HepG2 (cell line): ENCODE data around the gene PRODH. TPM values are rescaled to one million over a fixed set of nuclear protein-coding genes. Genes with fewer than 3 reads are reported as not detected.

Experiments used
- ATAC-seq: fragments of 200-7000 bp; cut with Tn5 transposase; 3 replicates; pipeline ENCODE4 v1.9.1; 2020; ENCODE audit warnings: mild to moderate bottlenecking, moderate library complexity
- BruUV-seq: library from RNA; stranded (reverse); fragments of 400-500 nt; replicated peaks from 2 replicates; lab custom pipeline; 2021; lab: Mats Ljungman, UMichigan
- CTCF ChIA-PET: fragments of 300-600 bp; formaldehyde crosslinking; extraction: SDS; loops from one replicate; lab custom pipeline; 2021; ENCODE audit warnings: low total read pairs, inconsistent platforms, low intra/inter-chr PET ratio; lab: Yijun Ruan, JAX
- POLR2A ChIA-PET: fragments of 350-600 bp; sonication (Branson Sonifier 250); formaldehyde crosslinking; loops from one replicate; lab custom pipeline; 2020; ENCODE audit warnings: antibody characterized with exemption, inconsistent platforms; lab: Yijun Ruan, JAX
- DNase-seq: peaks from one replicate; pipeline ENCODE4 v3.0.0-alpha.2; 2015; ENCODE audit warnings: low spot score
- FAIRE-seq: peaks from 3 replicates; lab custom pipeline; 2011; peaks lifted over from hg19 to GRCh38; lab: Jason Lieb, UNC
- H2AFZ ChIP-seq: one replicate; pipeline ENCODE4 v1.6.1; 2011; ENCODE audit warnings: low read length, inconsistent platforms
- H3K27ac ChIP-seq: fragments of 300-600 bp; 3 replicates; pipeline ENCODE4 v1.8.0; 2011; ENCODE audit warnings: mixed run types, mild to moderate bottlenecking, mixed read lengths, low read length, inconsistent platforms; ENCODE audit not compliant: insufficient read depth; ENCODE audit errors: extremely low read length
- H3K27me3 ChIP-seq, 2 experiments: fragments of 200-600 bp in 1 of 2; 2 replicates in 1 of 2; 3 replicates in 1 of 2; pipeline versions ENCODE4 v1.6.0 to v1.8.0; 2011; ENCODE audit warnings: low read length in 2 of 2, mild to moderate bottlenecking in 2 of 2, moderate library complexity in 2 of 2, inconsistent platforms in 1 of 2; ENCODE audit not compliant: insufficient read depth in 2 of 2, control insufficient read depth in 1 of 2
- H3K36me3 ChIP-seq, 2 experiments: fragments of 200-600 bp in 1 of 2; replicated peaks in 1 of 2; 2 replicates in 1 of 2; 3 replicates in 1 of 2; pipeline versions ENCODE4 v1.5.1 to v1.8.0; 2011; ENCODE audit warnings: low read length in 2 of 2, inconsistent platforms in 1 of 2; ENCODE audit not compliant: insufficient read depth in 2 of 2, control insufficient read depth in 1 of 2
- H3K4me1 ChIP-seq: 2 replicates; pipeline ENCODE4 v1.5.1; 2012; ENCODE audit warnings: low read length, inconsistent platforms; ENCODE audit not compliant: insufficient read depth
- H3K4me2 ChIP-seq: 2 replicates; pipeline ENCODE4 v1.6.0; 2011; ENCODE audit warnings: low read depth, low read length, inconsistent platforms
- H3K4me3 ChIP-seq, 3 experiments: fragments of 200-600 bp in 1 of 3; sonication (generic), shearing (Covaris generic) in 1 of 3; replicated peaks in 1 of 3; 2 replicates each; pipeline ENCODE4 v1.5.1; 2011 to 2016; ENCODE audit warnings: low read length in 3 of 3, inconsistent platforms in 2 of 3, low read depth in 2 of 3, mild to moderate bottlenecking in 2 of 3, control low read depth in 1 of 3, mixed read lengths in 1 of 3; ENCODE audit not compliant: insufficient read depth in 1 of 3
- H3K79me2 ChIP-seq: one replicate; pipeline ENCODE4 v1.6.1; 2011; ENCODE audit warnings: low read length, inconsistent platforms; ENCODE audit not compliant: insufficient read depth
- H3K9ac ChIP-seq: 2 replicates; pipeline ENCODE4 v1.6.0; 2011; ENCODE audit warnings: mild to moderate bottlenecking, low read depth, low read length, inconsistent platforms; ENCODE audit not compliant: insufficient read depth
- H3K9me3 ChIP-seq: 2 replicates; pipeline ENCODE4 v1.5.1; 2012; ENCODE audit warnings: mild to moderate bottlenecking, low read length
- H4K20me1 ChIP-seq: 2 replicates; pipeline ENCODE4 v1.6.0; 2011; ENCODE audit warnings: inconsistent platforms, mild to moderate bottlenecking, low read length, moderate library complexity; ENCODE audit not compliant: insufficient read depth
- ATF7-NPFF ChIP-seq: sonication (generic); formaldehyde crosslinking; IDR thresholded peaks from 2 replicates; pipeline ENCODE4 v1.8.1; 2023; ENCODE audit warnings: mild to moderate bottlenecking, low read depth, missing genetic modification reagents, moderate library complexity
- ATM ChIP-seq: fragments of 450-650 bp; IDR thresholded peaks from 2 replicates; pipeline ENCODE4 v1.7.1; 2017; ENCODE audit warnings: mild to moderate bottlenecking, borderline replicate concordance
- CBX2 ChIP-seq, 2 experiments: fragments of 200-600 bp in 1 of 2; sonication (generic); formaldehyde crosslinking in 1 of 2; IDR thresholded peaks; 2 replicates each; pipeline versions ENCODE4 v1.7.0 to v1.8.1; 2018 to 2022; ENCODE audit warnings: low read depth in 2 of 2, low read length in 1 of 2, mild to moderate bottlenecking in 1 of 2, missing genetic modification reagents in 1 of 2
- CSRNP1 ChIP-seq: sonication (generic); formaldehyde crosslinking; IDR thresholded peaks from 2 replicates; pipeline ENCODE4 v1.8.1; 2023; ENCODE audit warnings: mild to moderate bottlenecking, missing genetic modification reagents
- KDM5A ChIP-seq: fragments of 200-600 bp; sonication (generic); IDR thresholded peaks from 2 replicates; pipeline ENCODE4 v1.7.0; 2018; ENCODE audit warnings: antibody characterized with exemption, mild to moderate bottlenecking, low read length, borderline replicate concordance
- MLLT10 ChIP-seq: sonication (generic); formaldehyde crosslinking; IDR thresholded peaks from 2 replicates; pipeline ENCODE4 v1.4.0; 2020; ENCODE audit warnings: missing genetic modification reagents
- MNT ChIP-seq: fragments of 450-650 bp; IDR thresholded peaks from 2 replicates; pipeline ENCODE4 v1.6.1; 2016
- NFE2L2 ChIP-seq: fragments of 150-350 bp; IDR thresholded peaks from 2 replicates; pipeline ENCODE4 v1.6.1; 2014; ENCODE audit warnings: low read length
- NR2F2 ChIP-seq: IDR thresholded peaks from 2 replicates; pipeline ENCODE4 v1.6.1; 2012; ENCODE audit warnings: low read depth, inconsistent platforms, borderline replicate concordance
- PHF8 ChIP-seq: sonication (generic); formaldehyde crosslinking; IDR thresholded peaks from 2 replicates; pipeline ENCODE4 v1.5.0; 2020; ENCODE audit warnings: missing genetic modification reagents
- ZBTB14 ChIP-seq: sonication (generic); formaldehyde crosslinking; IDR thresholded peaks from 2 replicates; pipeline ENCODE4 v1.4.0; 2020; ENCODE audit warnings: missing genetic modification reagents
- ZNF225 ChIP-seq: sonication (generic); formaldehyde crosslinking; IDR thresholded peaks from 2 replicates; pipeline ENCODE4 v1.4.0; 2020; ENCODE audit warnings: mild to moderate bottlenecking, missing genetic modification reagents
- ZNF264 ChIP-seq: sonication (generic); formaldehyde crosslinking; IDR thresholded peaks from 2 replicates; pipeline ENCODE4 v1.4.0; 2020; ENCODE audit warnings: missing genetic modification reagents
- ZNF773 ChIP-seq: sonication (generic); formaldehyde crosslinking; IDR thresholded peaks from 2 replicates; pipeline ENCODE4 v1.4.0; 2020; ENCODE audit warnings: missing genetic modification reagents, borderline replicate concordance
- ZNF777 ChIP-seq: sonication (generic); formaldehyde crosslinking; IDR thresholded peaks from 2 replicates; pipeline ENCODE4 v1.4.0; 2020; ENCODE audit warnings: missing genetic modification reagents
- WGBS: methylation state at CpG from one replicate; pipeline ENCODE4 v1.1.6; 2017; ENCODE audit warnings: low lambda C conversion rate; 5-methylcytosine and 5-hydroxymethylcytosine counted together
- in situ Hi-C: cut with HindIII; loops from 2 replicates; pipeline ENCODE4 v1.10.0; 2017; ENCODE audit warnings: low pct_unique_long_range_greater_than_20kb; ENCODE audit not compliant: extremely low pct_ligation_motif_present
- intact Hi-C: fragments of 100-400 bp; cut with micrococcal nuclease; formaldehyde crosslinking; loops from one replicate; pipeline ENCODE4 v1.10.0; 2022; ENCODE audit not compliant: unreplicated experiment
- polyA plus RNA-seq, 8 experiments: library from polyadenylated mRNA; depleted of rRNA in 3 of 8; stranded (reverse) in 7 of 8; unstranded in 1 of 8; fragments of >200 nt; fragmentation: Illumina TruSeq in 4 of 8; extraction: Trizol in 4 of 8; gene quantifications; 2 replicates each; pipeline versions ENCODE4 v1.2.1 to v1.2.3, GENCODE V29; 2011 to 2016; ENCODE audit warnings: low read depth in 4 of 8, missing spikeins in 1 of 8, mixed read lengths in 1 of 8; ENCODE audit not compliant: insufficient read depth in 1 of 8
- total RNA-seq, 5 experiments: library from RNA; depleted of rRNA; stranded (reverse); fragments of >200 nt; fragmentation: Illumina TruSeq; extraction: Trizol; gene quantifications; 2 replicates each; pipeline ENCODE4 v1.2.3, GENCODE V29; 2016; ENCODE audit warnings: low read depth in 1 of 5

PRODH gene
- total and polyA plus RNA-seq, 2 of the 13 experiments (the other 11 are each of a cell fraction or from before 2014, with no cell fraction given): 0.29 to 0.30 TPM

GRCh38 chr22:18933914-18934313, 2.2 kb downstream of the PRODH start:
- WGBS: no CpG with 5 or more reads among the region's 7 CpGs
- Histone ChIP-seq H3K9ac (no peak overlapping the region), H3K9me3 (no peaks in the 10 kb centered on the region), H3K79me2 (no peaks in the 10 kb centered on the region), H3K4me2 (no peak overlapping the region), H3K4me1 (no peaks in the 10 kb centered on the region), H3K27ac (no peak overlapping the region), H2AFZ (no peak overlapping the region), H3K27me3 (no peaks in the 10 kb centered on the region), H3K36me3 (no peaks in the 10 kb centered on the region), H3K4me3 (no peak overlapping the region), H4K20me1 (no peaks in the 10 kb centered on the region)
- BruUV-seq: no TSS peak
- ATAC-seq (peak; percentile 36; the same call in 2 of the 3 replicates), FAIRE-seq (no peak), DNase-seq (no peak)
- intact Hi-C loops: no loop called here
- CTCF ChIA-PET: no interaction called here
- TF ChIP-seq ZBTB14 (CRISPR knock-in tag) (no peak), ZNF225 (CRISPR knock-in tag) (no peak), NR2F2 (no peak), NFE2L2 (no peak), ATF7-NPFF (CRISPR knock-in tag) (no peak), KDM5A (no peak)
- in situ Hi-C loops: no loop called here
- POLR2A ChIA-PET: no interaction called here

GRCh38 chr22:18931905-18932652, 4.0 kb downstream of the PRODH start:
- Histone ChIP-seq H3K4me1 (no peaks in the 10 kb centered on the region), H3K4me3 (no peak overlapping the region), H3K9ac (no peak overlapping the region), H3K4me2 (no peak overlapping the region), H3K27me3 (no peaks in the 10 kb centered on the region), H3K27ac (no peak overlapping the region), H3K9me3 (no peaks in the 10 kb centered on the region), H4K20me1 (no peaks in the 10 kb centered on the region), H3K79me2 (no peaks in the 10 kb centered on the region), H2AFZ (no peak overlapping the region), H3K36me3 (no peaks in the 10 kb centered on the region)
- no TSS peak for BruUV-seq
- in situ Hi-C loops (no loop called here), intact Hi-C loops (no loop called here)
- ATAC-seq (no peak), FAIRE-seq (no peak), DNase-seq (no peak)
- ChIA-PET CTCF (no interaction called here), POLR2A (no interaction called here)
- WGBS: no CpG with 5 or more reads among the region's 16 CpGs
- TF ChIP-seq MNT: no peak
- no peak for TF ChIP-seq ZNF777 (CRISPR knock-in tag)
- no peak for TF ChIP-seq ZNF264 (CRISPR knock-in tag)
- TF ChIP-seq ATM: no peak
- no peak for TF ChIP-seq ZNF773 (CRISPR knock-in tag)
- TF ChIP-seq MLLT10 (CRISPR knock-in tag): no peak
- TF ChIP-seq CBX2 (IDR thresholded peaks at IDR 0.05; ENCODE audit: low read depth, low read length): no peak
- TF ChIP-seq CBX2 (CRISPR knock-in tag; IDR thresholded peaks at IDR 0.05; ENCODE audit: low read depth): no peak
- no peak for TF ChIP-seq PHF8
- TF ChIP-seq CSRNP1 (CRISPR knock-in tag): no peak
